22Rv1 (cell line): ENCODE results near the gene MRPL23.

Experiments used
- ZFX ChIP-seq: fragments of 450-650 bp; IDR thresholded peaks from 2 replicates; pipeline ENCODE4 v1.6.1; 2017; ENCODE audit warnings: antibody characterized with exemption, borderline replicate concordance
- TF ChIP-seq, protein P1 (sequence below): fragments of 450-650 bp; IDR thresholded peaks from 2 replicates; pipeline ENCODE4 v1.5.1; 2017; ENCODE audit warnings: mild to moderate bottlenecking

DNA sequence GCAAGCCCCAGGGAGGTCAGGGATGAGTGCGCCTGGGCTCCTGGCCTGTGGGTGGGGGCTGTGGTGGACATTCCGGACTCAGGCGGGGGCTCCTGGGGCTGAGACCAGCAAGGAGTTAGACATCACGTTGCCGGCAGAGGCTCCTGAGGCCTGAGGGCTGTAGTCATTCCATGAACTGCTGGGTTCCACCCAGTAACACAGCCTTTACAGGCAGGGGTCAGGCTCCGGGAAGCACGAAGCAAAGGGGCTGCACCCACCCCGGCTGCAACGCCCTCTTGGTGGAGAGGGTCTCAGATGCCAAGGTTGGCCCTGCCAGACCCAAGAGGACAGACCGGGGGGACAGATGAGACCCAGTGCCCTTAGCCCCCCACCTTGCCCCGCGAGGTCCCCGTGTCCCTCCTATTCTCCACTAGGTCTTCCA, 18.7 kb upstream of the MRPL23 start:
- TF ChIP-seq, protein P1, sequence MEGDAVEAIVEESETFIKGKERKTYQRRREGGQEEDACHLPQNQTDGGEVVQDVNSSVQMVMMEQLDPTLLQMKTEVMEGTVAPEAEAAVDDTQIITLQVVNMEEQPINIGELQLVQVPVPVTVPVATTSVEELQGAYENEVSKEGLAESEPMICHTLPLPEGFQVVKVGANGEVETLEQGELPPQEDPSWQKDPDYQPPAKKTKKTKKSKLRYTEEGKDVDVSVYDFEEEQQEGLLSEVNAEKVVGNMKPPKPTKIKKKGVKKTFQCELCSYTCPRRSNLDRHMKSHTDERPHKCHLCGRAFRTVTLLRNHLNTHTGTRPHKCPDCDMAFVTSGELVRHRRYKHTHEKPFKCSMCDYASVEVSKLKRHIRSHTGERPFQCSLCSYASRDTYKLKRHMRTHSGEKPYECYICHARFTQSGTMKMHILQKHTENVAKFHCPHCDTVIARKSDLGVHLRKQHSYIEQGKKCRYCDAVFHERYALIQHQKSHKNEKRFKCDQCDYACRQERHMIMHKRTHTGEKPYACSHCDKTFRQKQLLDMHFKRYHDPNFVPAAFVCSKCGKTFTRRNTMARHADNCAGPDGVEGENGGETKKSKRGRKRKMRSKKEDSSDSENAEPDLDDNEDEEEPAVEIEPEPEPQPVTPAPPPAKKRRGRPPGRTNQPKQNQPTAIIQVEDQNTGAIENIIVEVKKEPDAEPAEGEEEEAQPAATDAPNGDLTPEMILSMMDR = no peak
- no peak for TF ChIP-seq ZFX
